HepG2 (cell line): ENCODE data around the gene GNAL. TPM values are rescaled to one million over a fixed set of nuclear protein-coding genes. Genes with fewer than 3 reads are reported as not detected.

Source experiments
- ATF2 ChIP-seq: sonication (generic); formaldehyde crosslinking; IDR thresholded peaks from 2 replicates; pipeline ENCODE4 v1.4.0; 2020; ENCODE audit warnings: missing genetic modification reagents
- CREM ChIP-seq, 2 experiments: sonication (generic) in 1 of 2; formaldehyde crosslinking in 1 of 2; IDR thresholded peaks; 2 replicates each; pipeline versions ENCODE4 v1.4.0 to v1.6.1; 2016 to 2020; ENCODE audit warnings: antibody characterized with exemption in 1 of 2, mild to moderate bottlenecking in 1 of 2, missing genetic modification reagents in 1 of 2
- ELF3 ChIP-seq: IDR thresholded peaks from 2 replicates; pipeline ENCODE4 v1.6.1; 2016; ENCODE audit warnings: missing genetic modification reagents, missing compliant biosample characterization
- ETV5 ChIP-seq: IDR thresholded peaks from 2 replicates; pipeline ENCODE4 v1.6.1; 2018; ENCODE audit warnings: missing biosample characterization, missing genetic modification reagents, inconsistent platforms, borderline replicate concordance
- GFI1 ChIP-seq: sonication (generic); formaldehyde crosslinking; IDR thresholded peaks from 2 replicates; pipeline ENCODE4 v1.5.0; 2020; ENCODE audit warnings: missing genetic modification reagents, mild to moderate bottlenecking, borderline replicate concordance
- GPN1 ChIP-seq: sonication (generic); formaldehyde crosslinking; IDR thresholded peaks from 2 replicates; pipeline ENCODE4 v1.5.1; 2020; ENCODE audit warnings: missing genetic modification reagents, borderline replicate concordance
- HOXA5 ChIP-seq: sonication (generic); formaldehyde crosslinking; IDR thresholded peaks from 2 replicates; pipeline ENCODE4 v1.4.0; 2020; ENCODE audit warnings: missing genetic modification reagents
- MED8 ChIP-seq: sonication (generic); formaldehyde crosslinking; IDR thresholded peaks from 2 replicates; pipeline ENCODE4 v1.8.1; 2023; ENCODE audit warnings: mild to moderate bottlenecking, missing genetic modification reagents; ENCODE audit not compliant: insufficient replicate concordance
- PCBP1 ChIP-seq: fragments of 200-400 bp; formaldehyde crosslinking; IDR thresholded peaks from 2 replicates; pipeline ENCODE4 v1.6.1; 2017; ENCODE audit warnings: mild to moderate bottlenecking, low read depth, low read length, borderline replicate concordance
- PHF21A ChIP-seq: sonication (generic); formaldehyde crosslinking; IDR thresholded peaks from 2 replicates; pipeline ENCODE4 v1.5.0; 2020; ENCODE audit warnings: mild to moderate bottlenecking, missing genetic modification reagents
- PITX1 ChIP-seq: sonication (generic); formaldehyde crosslinking; IDR thresholded peaks from 2 replicates; pipeline ENCODE4 v1.5.1; 2020; ENCODE audit warnings: mild to moderate bottlenecking, missing genetic modification reagents
- ZNF205 ChIP-seq: IDR thresholded peaks from 2 replicates; pipeline ENCODE4 v1.6.1; 2018; ENCODE audit warnings: missing biosample characterization, missing genetic modification reagents
- ZNF34 ChIP-seq: sonication (generic); formaldehyde crosslinking; IDR thresholded peaks from 2 replicates; pipeline ENCODE4 v1.4.0; 2020; ENCODE audit warnings: mild to moderate bottlenecking, missing genetic modification reagents, borderline replicate concordance
- ZNF792 ChIP-seq: IDR thresholded peaks from 2 replicates; pipeline ENCODE4 v1.6.1; 2016
- ZSCAN9 ChIP-seq: IDR thresholded peaks from 2 replicates; pipeline ENCODE4 v1.6.1; 2016; ENCODE audit warnings: borderline replicate concordance
- polyA plus RNA-seq, 8 experiments: library from polyadenylated mRNA; depleted of rRNA in 3 of 8; stranded (reverse) in 7 of 8; unstranded in 1 of 8; fragments of >200 nt; fragmentation: Illumina TruSeq in 4 of 8; extraction: Trizol in 4 of 8; gene quantifications; 2 replicates each; pipeline versions ENCODE4 v1.2.1 to v1.2.3, GENCODE V29; 2011 to 2016; ENCODE audit warnings: low read depth in 4 of 8, missing spikeins in 1 of 8, mixed read lengths in 1 of 8; ENCODE audit not compliant: insufficient read depth in 1 of 8
- total RNA-seq, 5 experiments: library from RNA; depleted of rRNA; stranded (reverse); fragments of >200 nt; fragmentation: Illumina TruSeq; extraction: Trizol; gene quantifications; 2 replicates each; pipeline ENCODE4 v1.2.3, GENCODE V29; 2016; ENCODE audit warnings: low read depth in 1 of 5
- TF ChIP-seq, protein P1 (sequence below): sonication (generic); formaldehyde crosslinking; IDR thresholded peaks from 2 replicates; pipeline ENCODE4 v1.4.0; 2020; ENCODE audit warnings: missing genetic modification reagents
- TF ChIP-seq, protein P2 (sequence below): IDR thresholded peaks from 2 replicates; pipeline ENCODE4 v1.6.1; 2012; ENCODE audit warnings: low read length, improper control_type of control experiment
- TF ChIP-seq, protein P3 (sequence below): sonication (generic); formaldehyde crosslinking; IDR thresholded peaks from 2 replicates; pipeline ENCODE4 v1.5.0; 2020; ENCODE audit warnings: missing genetic modification reagents

Gene GNAL
- total and polyA plus RNA-seq, 2 of the 13 experiments (the other 11 are each of a cell fraction or from before 2014, with no cell fraction given) = 0.87 to 1.4 TPM

DNA sequence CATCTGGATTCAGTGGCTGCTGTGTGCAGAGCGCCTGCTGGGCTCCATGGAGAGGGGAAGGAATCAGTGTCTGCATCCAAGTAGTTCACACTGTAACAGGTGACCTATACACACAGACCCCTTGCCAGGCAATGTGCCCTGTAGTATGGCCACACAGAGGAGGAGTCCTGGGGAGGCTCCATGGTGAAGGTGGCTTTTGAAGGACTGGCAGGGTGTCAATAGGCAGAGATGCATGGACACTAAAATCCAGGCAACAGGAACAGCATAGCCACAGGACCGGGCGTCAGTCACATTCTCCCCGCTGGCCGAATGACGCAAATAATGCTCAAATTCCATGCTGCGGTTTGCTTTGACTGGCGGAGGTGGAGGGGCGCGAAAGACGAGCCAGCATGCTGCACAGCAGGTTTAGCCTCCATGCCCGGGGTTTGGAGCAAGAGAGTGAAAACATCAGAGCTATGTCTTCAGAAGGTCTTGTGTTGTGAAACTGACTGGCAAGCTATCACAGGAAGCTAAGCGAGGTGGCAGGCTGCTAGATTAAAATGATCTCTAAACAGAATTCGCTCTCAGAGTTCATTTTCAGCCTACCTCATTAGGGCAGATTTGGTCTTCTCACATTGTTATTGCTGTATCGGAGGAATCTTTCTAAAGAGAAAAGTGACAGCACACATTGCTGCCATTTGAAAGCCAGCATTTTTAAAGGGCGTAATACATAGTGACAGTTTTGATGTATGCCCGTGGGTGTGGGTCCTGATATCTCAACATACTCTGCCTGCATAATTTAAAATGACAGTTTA lies 161.0 kb downstream of the GNAL start (continued):
- TF ChIP-seq, protein P1, sequence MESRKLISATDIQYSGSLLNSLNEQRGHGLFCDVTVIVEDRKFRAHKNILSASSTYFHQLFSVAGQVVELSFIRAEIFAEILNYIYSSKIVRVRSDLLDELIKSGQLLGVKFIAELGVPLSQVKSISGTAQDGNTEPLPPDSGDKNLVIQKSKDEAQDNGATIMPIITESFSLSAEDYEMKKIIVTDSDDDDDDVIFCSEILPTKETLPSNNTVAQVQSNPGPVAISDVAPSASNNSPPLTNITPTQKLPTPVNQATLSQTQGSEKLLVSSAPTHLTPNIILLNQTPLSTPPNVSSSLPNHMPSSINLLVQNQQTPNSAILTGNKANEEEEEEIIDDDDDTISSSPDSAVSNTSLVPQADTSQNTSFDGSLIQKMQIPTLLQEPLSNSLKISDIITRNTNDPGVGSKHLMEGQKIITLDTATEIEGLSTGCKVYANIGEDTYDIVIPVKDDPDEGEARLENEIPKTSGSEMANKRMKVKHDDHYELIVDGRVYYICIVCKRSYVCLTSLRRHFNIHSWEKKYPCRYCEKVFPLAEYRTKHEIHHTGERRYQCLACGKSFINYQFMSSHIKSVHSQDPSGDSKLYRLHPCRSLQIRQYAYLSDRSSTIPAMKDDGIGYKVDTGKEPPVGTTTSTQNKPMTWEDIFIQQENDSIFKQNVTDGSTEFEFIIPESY (CRISPR knock-in tag) = no peak
- TF ChIP-seq PHF21A (CRISPR knock-in tag) = no peak
- no peak for TF ChIP-seq HOXA5 (CRISPR knock-in tag)
- peak; percentile 45; the same call in 1 of the 2 replicates for TF ChIP-seq CREM (IDR thresholded peaks at IDR 0.05)
- no peak for TF ChIP-seq CREM (CRISPR knock-in tag; IDR thresholded peaks at IDR 0.05)
- TF ChIP-seq ZSCAN9 = peak; percentile 68; the same call in 1 of the 2 replicates
- no peak for TF ChIP-seq MED8 (CRISPR knock-in tag)
- TF ChIP-seq PITX1 = peak; percentile 20; the same call in 1 of the 2 replicates
- 0 out of 2 replicates have a peak, but pooled peaks have one; percentile 61 for TF ChIP-seq ZNF792 (CRISPR knock-in tag)
- no peak for TF ChIP-seq ETV5 (CRISPR knock-in tag)
- TF ChIP-seq ZNF205 (CRISPR knock-in tag) = 0 out of 2 replicates have a peak, but pooled peaks have one; percentile 19
- TF ChIP-seq, protein P2, sequence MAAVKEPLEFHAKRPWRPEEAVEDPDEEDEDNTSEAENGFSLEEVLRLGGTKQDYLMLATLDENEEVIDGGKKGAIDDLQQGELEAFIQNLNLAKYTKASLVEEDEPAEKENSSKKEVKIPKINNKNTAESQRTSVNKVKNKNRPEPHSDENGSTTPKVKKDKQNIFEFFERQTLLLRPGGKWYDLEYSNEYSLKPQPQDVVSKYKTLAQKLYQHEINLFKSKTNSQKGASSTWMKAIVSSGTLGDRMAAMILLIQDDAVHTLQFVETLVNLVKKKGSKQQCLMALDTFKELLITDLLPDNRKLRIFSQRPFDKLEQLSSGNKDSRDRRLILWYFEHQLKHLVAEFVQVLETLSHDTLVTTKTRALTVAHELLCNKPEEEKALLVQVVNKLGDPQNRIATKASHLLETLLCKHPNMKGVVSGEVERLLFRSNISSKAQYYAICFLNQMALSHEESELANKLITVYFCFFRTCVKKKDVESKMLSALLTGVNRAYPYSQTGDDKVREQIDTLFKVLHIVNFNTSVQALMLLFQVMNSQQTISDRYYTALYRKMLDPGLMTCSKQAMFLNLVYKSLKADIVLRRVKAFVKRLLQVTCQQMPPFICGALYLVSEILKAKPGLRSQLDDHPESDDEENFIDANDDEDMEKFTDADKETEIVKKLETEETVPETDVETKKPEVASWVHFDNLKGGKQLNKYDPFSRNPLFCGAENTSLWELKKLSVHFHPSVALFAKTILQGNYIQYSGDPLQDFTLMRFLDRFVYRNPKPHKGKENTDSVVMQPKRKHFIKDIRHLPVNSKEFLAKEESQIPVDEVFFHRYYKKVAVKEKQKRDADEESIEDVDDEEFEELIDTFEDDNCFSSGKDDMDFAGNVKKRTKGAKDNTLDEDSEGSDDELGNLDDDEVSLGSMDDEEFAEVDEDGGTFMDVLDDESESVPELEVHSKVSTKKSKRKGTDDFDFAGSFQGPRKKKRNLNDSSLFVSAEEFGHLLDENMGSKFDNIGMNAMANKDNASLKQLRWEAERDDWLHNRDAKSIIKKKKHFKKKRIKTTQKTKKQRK = no peak
- TF ChIP-seq GFI1 = 0 out of 2 replicates have a peak, but pooled peaks have one; percentile 19
- TF ChIP-seq PCBP1 = no peak
- TF ChIP-seq ATF2 (CRISPR knock-in tag) = no peak
- peak; percentile 51; the same call in 1 of the 2 replicates for TF ChIP-seq ELF3 (CRISPR knock-in tag)
- TF ChIP-seq, protein P3, sequence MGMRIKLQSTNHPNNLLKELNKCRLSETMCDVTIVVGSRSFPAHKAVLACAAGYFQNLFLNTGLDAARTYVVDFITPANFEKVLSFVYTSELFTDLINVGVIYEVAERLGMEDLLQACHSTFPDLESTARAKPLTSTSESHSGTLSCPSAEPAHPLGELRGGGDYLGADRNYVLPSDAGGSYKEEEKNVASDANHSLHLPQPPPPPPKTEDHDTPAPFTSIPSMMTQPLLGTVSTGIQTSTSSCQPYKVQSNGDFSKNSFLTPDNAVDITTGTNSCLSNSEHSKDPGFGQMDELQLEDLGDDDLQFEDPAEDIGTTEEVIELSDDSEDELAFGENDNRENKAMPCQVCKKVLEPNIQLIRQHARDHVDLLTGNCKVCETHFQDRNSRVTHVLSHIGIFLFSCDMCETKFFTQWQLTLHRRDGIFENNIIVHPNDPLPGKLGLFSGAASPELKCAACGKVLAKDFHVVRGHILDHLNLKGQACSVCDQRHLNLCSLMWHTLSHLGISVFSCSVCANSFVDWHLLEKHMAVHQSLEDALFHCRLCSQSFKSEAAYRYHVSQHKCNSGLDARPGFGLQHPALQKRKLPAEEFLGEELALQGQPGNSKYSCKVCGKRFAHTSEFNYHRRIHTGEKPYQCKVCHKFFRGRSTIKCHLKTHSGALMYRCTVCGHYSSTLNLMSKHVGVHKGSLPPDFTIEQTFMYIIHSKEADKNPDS (CRISPR knock-in tag) = no peak
- TF ChIP-seq GPN1 (CRISPR knock-in tag) = no peak
- no peak for TF ChIP-seq ZNF34 (CRISPR knock-in tag)
